ENCODE results near the gene MEGF11.

Gene MEGF11

GRCh38 chr15:66138096-66138783 lies 115.3 kb downstream of the MEGF11 start:
- FAIRE-seq: no peak

DNA sequence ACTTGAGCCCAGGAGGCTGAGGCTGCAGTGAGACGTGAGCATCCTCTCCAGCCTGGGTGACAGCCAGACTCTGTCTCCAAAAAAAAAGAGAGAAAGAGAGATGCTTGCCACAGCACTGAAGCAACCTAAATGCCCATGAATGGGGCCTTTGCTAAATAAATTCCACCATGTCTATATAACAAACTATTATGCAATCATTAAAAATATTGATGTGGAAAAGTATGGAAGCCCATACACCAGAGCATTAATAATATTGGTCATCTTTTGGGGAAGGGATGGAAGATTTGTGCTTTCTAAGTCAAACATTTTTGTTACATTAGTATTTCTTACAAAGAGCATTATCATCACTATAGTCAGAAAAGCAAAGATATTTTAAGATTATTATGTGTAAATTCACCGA lies 116.6 kb downstream of the MEGF11 start:
- no peak for FAIRE-seq

DNA sequence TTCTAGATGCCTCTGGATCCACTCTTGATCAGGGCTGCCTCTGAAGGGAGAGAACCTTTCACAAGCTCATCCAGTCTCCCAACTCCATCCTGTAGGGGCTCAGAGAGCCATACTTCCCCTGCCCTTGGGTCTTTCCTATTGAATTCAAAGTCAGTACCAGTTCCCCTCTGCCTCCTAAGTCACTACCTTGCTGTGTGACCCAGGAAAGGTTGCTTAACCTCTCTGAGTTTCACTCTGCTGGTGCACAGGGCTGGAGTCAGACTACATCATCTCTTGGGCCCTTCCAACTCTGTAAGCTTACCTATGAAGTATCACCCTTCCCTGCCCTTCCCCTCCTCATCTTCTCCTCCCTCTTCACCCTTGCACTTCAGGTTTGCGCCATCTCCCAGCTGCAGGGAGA lies 117.9 kb downstream of the MEGF11 start:
- FAIRE-seq: no peak

- FAIRE-seq: no peak
Observed at GRCh38 chr15:66134284-66134683, 119.3 kb downstream of the MEGF11 start.

- no peak for FAIRE-seq
Observed at GRCh38 chr15:66133247-66133885, 120.2 kb downstream of the MEGF11 start.

- no peak for FAIRE-seq
Observed at GRCh38 chr15:66132251-66132816, 121.2 kb downstream of the MEGF11 start.

DNA sequence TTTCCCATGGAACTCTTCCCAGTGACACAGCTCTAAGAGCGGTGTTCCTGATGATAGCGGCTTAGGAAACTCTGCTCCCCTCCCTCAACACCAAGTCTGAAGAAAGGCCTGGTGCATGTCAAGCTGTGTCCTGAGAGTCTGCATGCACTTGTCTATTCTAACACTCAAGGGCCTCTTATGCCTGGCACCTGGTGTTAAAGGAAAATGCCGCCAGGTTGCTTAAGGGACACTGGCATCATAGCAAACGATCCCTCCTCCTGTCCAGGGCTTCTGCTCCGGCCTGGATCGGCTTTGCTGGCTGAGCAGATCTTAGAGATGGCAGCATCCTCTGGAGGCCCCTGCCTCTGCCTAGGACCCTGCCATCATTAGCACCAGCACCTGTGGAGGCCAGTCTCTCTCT lies 121.7 kb downstream of the MEGF11 start:
- no peak for FAIRE-seq

DNA sequence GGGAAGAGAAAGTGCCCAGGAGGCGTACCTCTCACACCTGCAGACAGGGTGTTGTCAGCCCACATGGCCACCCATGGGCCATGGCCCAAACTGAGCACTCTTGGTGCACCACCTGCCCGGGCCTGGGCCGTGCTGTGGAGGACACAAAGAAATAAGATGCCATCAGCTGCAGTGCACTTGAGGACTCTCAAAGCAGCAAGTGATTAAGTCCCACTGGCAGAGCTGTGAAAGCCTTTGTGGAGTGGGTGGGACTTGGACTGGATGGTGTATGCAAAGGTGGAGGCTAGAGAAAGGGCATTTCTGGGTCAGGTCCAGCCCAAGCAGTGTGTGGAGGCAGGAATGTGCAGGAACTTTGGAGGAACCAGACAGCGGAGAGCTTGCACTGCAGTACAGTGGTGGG lies 122.3 kb downstream of the MEGF11 start:
- no peak for FAIRE-seq

GRCh38 chr15:66130496-66131034 lies 123.0 kb downstream of the MEGF11 start:
- no peak for FAIRE-seq

- FAIRE-seq: no peak
Observed at GRCh38 chr15:66129586-66129985, 124.0 kb downstream of the MEGF11 start.

GRCh38 chr15:66128116-66128680 lies 125.4 kb downstream of the MEGF11 start:
- FAIRE-seq: no peak

DNA sequence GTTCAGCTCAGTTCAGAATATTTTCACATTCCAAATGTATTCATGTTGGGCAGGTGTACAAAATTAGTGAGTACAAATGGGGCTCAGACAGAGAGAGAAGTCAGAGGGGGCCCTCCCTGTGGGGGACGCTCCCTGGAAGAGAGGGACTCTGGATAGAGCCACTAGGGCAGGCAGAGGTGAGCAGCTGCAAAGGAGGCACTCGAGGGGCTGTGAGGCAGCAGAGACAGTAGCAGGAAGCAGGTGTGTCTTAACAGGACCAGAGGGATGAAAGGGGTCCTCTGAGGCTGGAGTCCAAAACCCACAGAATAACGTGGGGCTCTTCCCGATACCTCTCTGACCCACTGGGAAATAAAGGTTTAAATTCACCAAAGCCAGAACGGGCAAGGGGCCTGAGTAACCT lies 127.1 kb downstream of the MEGF11 start:
- no peak for FAIRE-seq

- no peak for FAIRE-seq
Observed at GRCh38 chr15:66126031-66126441, 127.5 kb downstream of the MEGF11 start.

GRCh38 chr15:66124651-66125050 lies 128.9 kb downstream of the MEGF11 start:
- FAIRE-seq: no peak

- no peak for FAIRE-seq
Observed at GRCh38 chr15:66123799-66124198, 129.8 kb downstream of the MEGF11 start.

GRCh38 chr15:66120422-66120821 lies 133.1 kb downstream of the MEGF11 start:
- FAIRE-seq: no peak

GRCh38 chr15:66117841-66118240 lies 135.7 kb downstream of the MEGF11 start:
- no peak for FAIRE-seq

- FAIRE-seq: no peak
Observed at GRCh38 chr15:66115568-66116206, 137.9 kb downstream of the MEGF11 start.

DNA sequence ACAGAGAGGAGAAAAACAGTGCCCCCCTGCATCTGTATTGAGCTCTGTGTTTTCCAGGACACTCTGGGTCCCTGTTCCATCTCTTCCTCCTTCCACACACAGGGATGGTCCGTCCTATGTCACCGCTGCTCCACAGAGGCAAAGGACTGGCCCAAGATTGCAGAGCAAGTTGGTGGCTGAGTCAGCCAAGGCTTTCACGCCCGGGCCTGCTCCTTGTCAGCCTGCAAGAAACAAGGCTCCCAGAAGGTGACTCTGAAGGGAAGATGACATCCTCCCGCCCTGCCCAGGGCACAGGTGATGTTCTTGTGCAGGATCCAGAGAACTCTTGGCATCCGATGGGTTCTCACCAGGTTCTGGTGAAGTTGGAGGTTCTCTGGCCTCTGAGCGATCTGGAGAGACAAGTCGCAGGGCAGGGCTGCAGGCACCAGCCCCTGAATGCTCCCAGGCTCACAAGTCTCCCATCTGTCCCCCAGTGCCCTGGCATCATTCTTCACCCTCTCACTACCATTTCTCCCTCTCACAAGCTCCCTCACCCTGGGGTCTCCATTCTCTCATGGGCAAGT lies 138.6 kb downstream of the MEGF11 start:
- no peak for FAIRE-seq

DNA sequence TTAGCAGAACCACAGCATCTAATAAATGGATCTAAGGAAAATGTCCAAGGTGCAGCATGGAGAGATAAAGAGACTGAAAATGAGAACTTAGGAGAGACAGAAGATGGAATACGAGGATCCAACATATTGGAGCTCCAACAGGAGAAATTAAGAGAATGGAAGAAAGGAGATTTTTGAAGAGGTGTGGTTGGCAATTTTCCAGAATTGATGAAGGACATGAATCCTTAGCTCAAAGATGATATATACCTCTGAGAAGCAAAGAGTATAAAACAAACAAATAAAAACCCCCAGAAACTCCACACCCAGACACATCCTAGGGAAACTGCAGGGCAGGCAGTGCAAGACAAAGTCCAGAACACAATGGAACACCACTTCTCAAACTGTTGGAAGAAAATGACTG lies 141.2 kb downstream of the MEGF11 start:
- FAIRE-seq: no peak

- FAIRE-seq: no peak
Observed at GRCh38 chr15:66111363-66111762, 142.2 kb downstream of the MEGF11 start.

DNA sequence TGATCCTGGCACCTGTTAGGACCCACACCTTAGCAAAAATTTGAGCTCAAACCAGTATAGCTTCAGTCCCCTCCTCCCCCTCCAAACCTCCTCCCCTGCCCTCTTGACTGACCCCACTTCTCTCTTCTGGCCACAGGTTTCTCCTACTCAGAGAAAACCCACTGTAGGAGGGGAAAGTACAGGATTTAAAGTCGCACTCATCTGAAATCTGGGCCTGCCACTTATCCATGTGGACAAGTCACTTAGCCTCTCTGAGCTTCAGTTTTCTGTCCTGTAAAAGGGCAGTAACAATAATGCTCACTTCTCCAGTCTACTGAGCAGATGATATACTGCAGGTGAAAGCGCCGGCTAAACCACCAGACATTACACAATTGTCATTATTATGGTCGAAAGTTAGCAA lies 142.7 kb downstream of the MEGF11 start:
- FAIRE-seq: no peak

- FAIRE-seq: no peak
Observed at GRCh38 chr15:66109826-66110225, 143.7 kb downstream of the MEGF11 start.

All from G401.6 (cell line).